GM12891 (cell line): ENCODE results near the gene FARSB.

Experiments used
- POLR2A ChIP-seq: IDR thresholded peaks from 2 replicates; pipeline ENCODE4 v1.6.1; 2011; ENCODE audit warnings: low read depth, low read length, control low read depth
- POLR2AphosphoS5 ChIP-seq: IDR thresholded peaks from 2 replicates; pipeline ENCODE4 v1.6.1; 2011; ENCODE audit warnings: low read depth, low read length, control low read depth

- TF ChIP-seq POLR2A (no peak), POLR2AphosphoS5 (no peak)
Measured at GRCh38 chr2:222525811-222526210, 130.1 kb downstream of the FARSB start.
